SK-MEL-5 (cell line): ENCODE measurements around the gene PARP12. TPM values are rescaled to one million over a fixed set of nuclear protein-coding genes. Genes with fewer than 3 reads are reported as not detected.

Source experiments
- DNase-seq: peaks from one replicate; pipeline ENCODE4 v3.0.0-alpha.2; 2016; ENCODE audit warnings: low read depth, low spot score
- in situ Hi-C: cut with HindIII; loops from 2 replicates; pipeline ENCODE4 v1.10.0; 2016; ENCODE audit warnings: low sequenced_read_pairs, high pct_unique_total_duplicates, low pct_unique_long_range_greater_than_20kb
- total RNA-seq: library from RNA; depleted of rRNA; stranded (reverse); fragments of >200 nt; shearing (Covaris generic); gene quantifications from 2 replicates; pipeline ENCODE4 v1.2.3, GENCODE V29; 2014

PARP12 gene
- total RNA-seq, 1 experiment from 2014 or later: 15.1 TPM

DNA sequence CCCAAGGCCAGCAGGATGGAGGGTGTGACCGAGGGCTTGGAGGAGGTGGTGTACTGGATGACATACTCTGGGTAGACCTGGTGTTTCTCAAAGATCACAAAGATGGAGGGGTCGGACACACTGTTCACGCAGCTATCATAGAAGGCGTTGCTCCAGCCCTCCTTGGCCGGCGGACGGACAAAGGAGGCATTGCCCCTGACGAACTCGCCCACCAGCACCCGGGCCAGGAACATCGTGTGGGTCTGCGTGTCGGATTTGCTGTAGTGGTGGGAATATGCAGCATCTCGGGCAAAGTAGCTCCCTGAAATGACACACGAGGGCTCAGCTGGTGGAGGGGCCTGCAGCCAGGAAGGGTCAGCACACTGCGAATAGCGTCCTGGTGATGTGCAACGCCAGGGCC lies 38.2 kb downstream of the PARP12 start:
- in situ Hi-C loops: loop anchor here (25.0 kb wide), 1 partner anchor 537 kb away; the partner anchor contains the start of gene KLRG2
- no peak for DNase-seq

- in situ Hi-C loops: loop anchor here (25.0 kb wide), 1 partner anchor 536 kb away; the partner anchor contains the start of gene KLRG2
- no peak for DNase-seq
Observed at GRCh38 chr7:140023728-140024127, 39.0 kb downstream of the PARP12 start.

DNA sequence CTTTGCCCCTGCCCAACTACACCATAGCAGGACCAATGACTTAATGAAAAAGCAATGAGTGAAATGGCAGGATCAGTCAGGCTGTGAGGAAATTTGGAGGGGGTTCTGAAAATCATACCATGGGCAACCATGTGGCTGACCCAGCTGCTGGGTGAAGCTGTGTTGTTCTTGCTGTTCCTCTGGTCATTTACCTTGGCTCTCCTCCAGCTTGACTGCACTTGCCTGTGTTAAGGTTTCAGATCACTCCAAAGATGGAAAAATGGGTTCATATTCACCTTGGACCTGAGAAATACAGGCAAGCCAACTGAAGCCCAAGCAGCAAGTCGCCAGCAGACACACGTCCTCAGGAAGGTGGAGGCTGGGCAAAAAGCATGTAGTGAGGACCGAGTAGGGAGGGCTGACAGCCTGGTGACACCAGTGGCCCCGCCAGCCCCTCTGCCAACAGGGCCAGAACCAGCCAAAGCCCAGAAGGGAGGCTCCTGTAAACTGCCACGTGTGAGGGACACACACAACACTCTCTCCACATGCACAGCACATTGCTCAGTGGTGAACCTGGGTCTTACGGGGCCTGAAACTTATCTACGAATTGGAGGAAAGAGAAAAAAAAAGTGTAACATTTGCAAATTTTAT lies 40.1 kb downstream of the PARP12 start:
- in situ Hi-C loops: loop anchor here (25.0 kb wide), 1 partner anchor 535 kb away; the partner anchor contains the start of gene KLRG2
- no peak for DNase-seq

DNA sequence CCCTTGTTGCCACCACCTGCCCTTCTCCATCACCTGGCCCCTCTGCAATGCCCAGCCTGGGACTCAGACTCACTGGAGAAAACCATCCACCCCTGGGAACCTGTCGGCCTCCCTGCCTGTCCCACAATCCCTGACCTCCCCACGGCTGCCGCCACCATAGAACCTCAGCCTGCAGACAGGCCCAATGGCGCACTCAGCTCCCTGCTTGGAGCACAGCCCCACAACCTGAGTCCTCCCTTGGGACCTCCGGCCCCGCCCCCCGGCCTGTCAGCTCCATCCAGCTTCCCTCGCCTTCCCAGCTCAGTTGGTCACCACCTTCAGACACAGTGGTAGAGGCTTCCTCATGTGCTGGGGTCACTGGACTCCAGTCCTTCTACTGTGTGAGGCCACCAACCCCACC lies 41.1 kb downstream of the PARP12 start:
- DNase-seq: no peak
- in situ Hi-C loops: loop anchor here (25.0 kb wide), 1 partner anchor 534 kb away; the partner anchor contains the start of gene KLRG2

- no peak for DNase-seq
- in situ Hi-C loops: loop anchor here (25.0 kb wide), 1 partner anchor 532 kb away; the partner anchor contains the start of gene KLRG2
Observed at GRCh38 chr7:140019606-140020005, 43.1 kb downstream of the PARP12 start.

DNA sequence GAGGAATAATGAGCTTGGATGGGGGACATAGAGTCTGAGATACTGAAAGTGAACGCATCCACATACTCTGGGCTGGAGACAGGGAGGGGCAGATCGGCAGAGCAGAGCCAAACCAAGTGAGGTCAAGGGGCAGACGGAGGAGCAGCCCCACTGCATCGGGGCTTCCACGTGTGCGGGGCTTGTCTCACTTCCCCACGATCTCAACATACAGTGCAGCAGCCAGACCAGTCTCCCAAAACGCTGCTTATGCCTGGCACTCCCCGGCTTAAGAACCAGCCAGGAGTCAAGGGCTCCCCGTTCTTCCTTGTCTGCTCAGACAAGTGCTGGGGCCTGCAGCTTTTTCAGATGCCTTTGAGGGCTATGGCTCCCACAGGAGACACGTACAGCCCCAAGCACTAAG lies 43.6 kb downstream of the PARP12 start:
- in situ Hi-C loops: loop anchor here (25.0 kb wide), 1 partner anchor 532 kb away; the partner anchor contains the start of gene KLRG2
- DNase-seq: no peak

GRCh38 chr7:140018125-140019043 lies 44.4 kb downstream of the PARP12 start:
- in situ Hi-C loops: loop anchor here (25.0 kb wide), 1 partner anchor 531 kb away; the partner anchor contains the start of gene KLRG2
- no peak for DNase-seq

DNA sequence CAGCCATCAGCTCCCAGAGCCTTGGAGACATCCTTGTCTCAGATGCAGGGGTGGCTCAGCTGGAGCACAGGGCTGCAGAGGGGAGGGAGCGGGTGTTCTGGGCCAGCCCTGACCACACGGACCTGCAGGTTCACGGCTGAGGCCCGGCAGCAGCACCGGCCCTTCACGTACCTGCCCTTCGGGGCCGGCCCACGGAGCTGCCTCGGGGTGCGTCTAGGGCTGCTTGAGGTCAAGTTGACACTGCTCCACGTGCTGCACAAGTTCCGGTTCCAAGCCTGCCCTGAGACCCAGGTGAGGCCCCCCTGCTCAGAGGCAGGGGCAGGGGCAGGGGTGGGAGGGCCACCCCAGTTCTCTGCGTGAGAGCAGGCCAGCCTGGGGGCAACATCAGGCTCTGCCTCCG lies 45.2 kb downstream of the PARP12 start:
- DNase-seq: no peak
- in situ Hi-C loops: loop anchor here (25.0 kb wide), 1 partner anchor 530 kb away; the partner anchor contains the start of gene KLRG2

- in situ Hi-C loops: loop anchor here (25.0 kb wide), 1 partner anchor 530 kb away; the partner anchor contains the start of gene KLRG2
- DNase-seq: no peak
Observed at GRCh38 chr7:140017034-140017433, 45.7 kb downstream of the PARP12 start.

GRCh38 chr7:140016540-140016939 lies 46.2 kb downstream of the PARP12 start:
- no peak for DNase-seq
- in situ Hi-C loops: loop anchor here (25.0 kb wide), 1 partner anchor 529 kb away; the partner anchor contains the start of gene KLRG2

GRCh38 chr7:140015471-140015970 lies 47.2 kb downstream of the PARP12 start:
- no peak for DNase-seq
- in situ Hi-C loops: loop anchor here (25.0 kb wide), 1 partner anchor 528 kb away; the partner anchor contains the start of gene KLRG2

- DNase-seq: no peak
- in situ Hi-C loops: loop anchor here (25.0 kb wide), 1 partner anchor 527 kb away; the partner anchor contains the start of gene KLRG2
Observed at GRCh38 chr7:140014123-140014522, 48.6 kb downstream of the PARP12 start.

- in situ Hi-C loops: loop anchor here (25.0 kb wide), 1 partner anchor 526 kb away; the partner anchor contains the start of gene KLRG2
- no peak for DNase-seq
Observed at GRCh38 chr7:140013676-140014075, 49.1 kb downstream of the PARP12 start.

DNA sequence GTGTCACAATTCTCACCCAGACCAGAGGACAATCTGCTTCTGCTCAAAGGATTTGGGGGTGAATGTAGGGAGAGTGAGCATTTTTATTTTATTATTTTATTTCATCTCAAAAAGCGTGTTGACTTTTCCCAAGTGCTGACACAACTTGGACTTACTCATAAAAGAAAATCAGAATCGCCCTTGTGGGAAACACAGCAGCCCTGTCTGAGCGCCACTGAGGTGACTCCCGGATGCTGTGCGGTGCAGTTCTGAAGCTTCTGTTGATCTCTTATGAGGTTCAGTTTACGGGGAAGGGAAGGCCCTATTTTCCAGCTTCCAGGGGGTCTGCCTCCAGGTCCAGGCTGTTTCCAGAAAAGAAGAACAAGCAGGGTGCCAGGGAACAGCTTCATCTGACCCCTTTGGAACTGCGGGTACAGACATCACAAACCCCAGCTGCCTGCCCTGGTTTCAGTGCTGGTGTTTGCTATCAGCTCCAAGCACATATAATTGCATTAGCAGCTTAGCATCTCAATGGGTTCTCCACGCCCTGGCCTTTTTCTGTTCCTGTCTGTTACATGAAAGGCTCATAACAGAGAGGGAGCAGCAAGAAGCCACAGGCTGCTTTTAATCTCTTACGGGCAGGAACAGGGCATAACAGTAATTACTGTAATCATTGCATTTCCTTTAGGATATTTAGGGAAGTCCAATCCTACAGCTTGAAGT lies 52.4 kb downstream of the PARP12 start:
- in situ Hi-C loops: loop anchor here (25.0 kb wide), 1 partner anchor 523 kb away; the partner anchor contains the start of gene KLRG2

DNA sequence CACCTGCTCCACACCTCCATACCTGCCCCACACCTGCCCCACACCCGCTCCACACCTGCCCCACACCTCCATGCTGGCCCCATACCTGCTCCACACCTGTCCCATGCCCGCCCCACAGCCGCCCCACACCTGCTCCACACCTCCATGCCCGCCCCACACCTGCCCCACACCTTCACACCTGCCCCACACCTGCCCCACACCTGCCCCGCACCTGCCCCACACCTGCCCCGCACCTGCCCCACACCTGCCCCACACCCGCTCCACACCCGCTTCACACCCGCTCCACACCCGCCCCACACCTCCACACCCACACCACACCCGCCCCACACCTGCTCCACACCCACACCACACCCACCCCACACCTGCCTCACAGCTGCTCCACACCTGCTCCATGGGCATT lies 53.0 kb downstream of the PARP12 start:
- in situ Hi-C loops: loop anchor here (25.0 kb wide), 1 partner anchor 522 kb away; the partner anchor contains the start of gene KLRG2
- DNase-seq: no peak

More for the DNA sequence above, 52.4 kb downstream of the PARP12 start:
- DNase-seq: no peak

- DNase-seq: no peak
- in situ Hi-C loops: loop anchor here (25.0 kb wide), 1 partner anchor 522 kb away; the partner anchor contains the start of gene KLRG2
Observed at GRCh38 chr7:140008755-140009610, 53.8 kb downstream of the PARP12 start.
